Renal cortical epithelial cell (primary cell): ENCODE results near the gene ZNF750. TPM values are rescaled to one million over a fixed set of nuclear protein-coding genes. Genes with fewer than 3 reads are reported as not detected.

ENCODE experiments used
- DNase-seq: peaks from one replicate; pipeline ENCODE4 v3.0.0-alpha.2; 2011; ENCODE audit warnings: low read depth
- total RNA-seq: library from RNA; depleted of rRNA; stranded (reverse); fragments of >200 nt; gene quantifications from 2 replicates; pipeline ENCODE4 v1.2.3, GENCODE V29; 2014

Gene ZNF750
- total RNA-seq, 1 donor from 2014 or later, result not detected

DNA sequence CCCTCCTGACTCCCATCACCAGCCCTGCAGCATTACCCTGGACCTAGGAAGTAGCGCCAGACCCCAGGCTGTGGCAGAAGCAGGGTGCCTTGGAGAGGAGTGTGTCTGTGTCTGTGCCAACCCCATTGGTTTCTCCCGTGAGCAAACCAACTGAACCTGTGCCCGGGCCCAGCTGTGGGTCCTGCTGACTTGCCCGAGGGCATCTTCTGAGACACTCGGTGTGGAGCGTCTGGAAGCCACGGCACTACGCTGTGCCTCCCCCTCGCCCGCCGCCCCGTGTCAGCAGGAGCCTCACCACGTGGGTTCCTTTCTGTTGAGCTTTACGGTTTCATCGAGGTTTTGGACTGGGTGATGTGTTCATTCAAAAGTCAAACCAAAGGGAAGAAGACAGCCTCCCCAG lies 27.8 kb downstream of the ZNF750 start:
- no peak for DNase-seq

DNA sequence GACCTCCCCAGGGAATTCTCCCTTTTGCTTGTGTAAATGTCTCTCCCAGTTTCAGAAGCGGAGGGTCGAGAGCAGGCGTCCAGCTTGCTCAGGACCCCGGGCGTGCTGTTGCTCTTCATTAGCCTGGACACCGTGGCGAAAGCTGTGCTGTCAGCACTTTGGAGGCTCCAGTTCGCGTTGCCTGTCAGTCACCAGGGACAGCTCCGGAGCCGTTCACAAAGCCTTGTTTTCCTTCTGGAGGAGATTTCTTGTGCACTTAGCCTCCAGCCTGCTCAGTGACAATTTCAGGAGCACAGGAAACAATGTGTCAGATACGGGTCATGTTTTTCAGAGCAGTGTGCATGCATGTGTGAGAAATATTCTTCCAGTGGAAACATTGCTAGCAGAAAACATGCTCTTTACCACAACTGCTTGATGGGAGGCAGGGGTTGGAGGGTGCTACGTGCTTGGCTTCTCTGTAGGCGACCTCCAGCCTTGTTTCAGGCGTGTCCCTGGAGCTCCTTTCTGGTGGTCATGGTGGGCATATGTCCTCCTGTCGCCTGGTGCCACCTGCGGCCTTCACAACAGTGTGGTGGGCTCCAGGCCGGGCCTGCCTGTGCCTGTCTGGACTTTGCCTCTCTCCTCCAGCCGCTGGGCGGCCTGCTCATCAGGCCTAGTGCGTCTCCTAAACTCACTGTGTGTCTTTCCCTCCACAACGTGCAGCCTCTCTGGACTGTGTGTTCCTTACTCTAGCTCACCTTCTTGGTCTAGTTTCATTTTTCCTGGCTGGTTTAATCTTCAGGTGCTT lies 29.0 kb downstream of the ZNF750 start:
- no peak for DNase-seq

DNA sequence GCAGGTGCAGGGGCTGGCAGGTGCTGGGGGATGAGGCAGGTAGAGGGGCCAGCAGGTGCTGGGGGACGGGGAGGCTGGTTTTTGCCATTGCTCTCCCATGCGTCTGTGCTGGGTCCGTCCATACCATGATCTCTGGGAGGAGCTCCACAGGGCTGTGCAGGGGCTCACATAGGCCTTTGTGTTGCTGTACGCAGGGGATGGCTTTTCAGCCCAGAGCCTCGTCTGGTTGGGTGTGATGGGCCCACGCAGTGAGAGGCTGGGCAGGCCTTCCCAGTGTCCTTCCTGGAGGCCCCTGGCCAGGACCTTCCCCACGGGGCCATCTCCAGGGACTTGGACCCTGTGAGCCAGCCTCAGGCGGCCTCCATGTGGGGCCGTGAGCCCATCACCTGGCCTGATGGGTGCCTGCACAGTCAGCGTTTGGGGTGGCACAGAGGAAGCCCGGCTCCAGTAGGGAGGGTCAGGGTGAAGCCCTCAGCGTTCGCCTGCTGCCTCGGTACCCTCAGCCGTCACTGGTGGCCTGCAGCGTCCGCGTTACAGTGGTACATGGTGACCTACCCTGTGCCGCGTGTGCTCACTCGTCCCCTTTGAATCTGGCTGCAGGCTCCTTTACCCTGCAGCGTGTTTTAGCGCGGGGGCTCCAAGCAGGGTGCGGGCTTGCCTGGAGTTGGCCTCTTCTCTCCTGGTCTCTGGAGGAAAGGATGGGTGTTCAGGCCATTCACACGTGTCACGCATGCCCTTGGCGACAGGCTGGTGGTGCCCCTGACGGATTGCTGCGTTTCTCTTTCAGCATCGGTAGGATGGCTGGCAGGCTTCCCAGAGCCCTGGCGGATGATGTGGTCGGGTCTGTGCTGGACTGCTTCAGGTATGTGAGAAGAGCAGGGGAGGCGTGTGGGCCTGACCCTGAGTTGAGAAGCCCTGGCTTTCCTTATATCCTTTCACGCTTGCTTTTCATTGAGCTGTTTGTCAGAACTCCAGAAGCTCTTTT lies 30.6 kb downstream of the ZNF750 start:
- no peak for DNase-seq

DNA sequence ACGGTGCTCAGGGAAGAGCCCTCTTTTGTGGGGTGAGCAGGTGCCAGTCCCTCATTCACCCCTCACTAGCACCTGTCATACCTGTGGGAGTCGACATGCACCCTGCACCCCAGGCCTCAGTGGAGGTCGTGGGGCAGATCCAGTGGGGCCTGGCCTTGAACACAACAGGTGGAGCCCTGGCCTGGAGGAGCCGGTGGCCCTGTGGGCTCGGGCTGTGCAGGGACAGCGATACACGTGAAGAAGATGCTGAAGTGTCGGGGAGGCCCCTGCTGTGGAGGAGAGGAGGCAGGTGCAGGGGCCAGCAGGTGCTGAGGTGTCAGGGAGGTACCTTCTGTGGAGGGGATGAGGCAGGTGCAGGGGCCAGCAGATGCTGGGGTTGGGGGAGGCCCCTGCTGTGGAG lies 31.8 kb downstream of the ZNF750 start:
- DNase-seq, result no peak

DNA sequence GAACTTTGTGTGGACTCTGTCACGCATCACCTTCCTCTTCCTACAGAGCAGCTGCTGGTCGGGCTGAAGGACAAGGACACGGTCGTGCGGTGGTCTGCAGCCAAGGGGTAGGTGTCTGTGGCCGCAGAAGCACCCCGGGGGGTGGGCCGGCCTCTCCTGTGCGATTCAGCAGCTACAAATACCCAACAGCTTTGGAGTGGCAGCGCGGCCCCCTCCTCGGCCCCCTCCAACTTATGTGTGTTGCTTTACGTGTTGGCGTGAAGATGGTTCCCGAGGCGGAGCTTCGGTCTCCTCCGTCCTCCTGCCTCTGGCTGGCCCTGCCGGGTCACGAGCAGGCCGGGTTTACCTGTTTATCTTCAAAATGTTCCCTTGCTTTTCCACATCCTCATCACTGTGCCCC lies 32.3 kb downstream of the ZNF750 start:
- DNase-seq, result no peak

DNA sequence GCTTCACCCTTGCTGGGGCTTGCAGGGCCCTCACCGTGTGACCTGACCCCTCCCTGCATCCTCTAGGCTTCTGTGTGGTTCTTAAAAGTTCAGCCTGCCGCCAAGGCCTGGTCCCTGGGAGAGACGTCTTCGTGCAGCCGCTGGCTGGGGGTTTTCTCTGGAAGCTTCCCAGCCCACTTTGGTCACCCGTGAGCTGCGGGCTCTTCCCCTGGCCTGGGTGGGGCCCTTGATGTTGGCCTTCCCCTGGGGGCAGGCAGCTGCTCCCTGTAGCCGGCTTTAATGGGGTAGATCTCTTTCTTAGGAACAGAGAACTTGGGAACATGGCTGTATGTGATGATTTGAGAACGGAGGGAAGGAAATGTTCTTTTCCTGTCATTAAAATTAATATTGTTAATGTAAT lies 32.7 kb downstream of the ZNF750 start:
- no peak for DNase-seq

DNA sequence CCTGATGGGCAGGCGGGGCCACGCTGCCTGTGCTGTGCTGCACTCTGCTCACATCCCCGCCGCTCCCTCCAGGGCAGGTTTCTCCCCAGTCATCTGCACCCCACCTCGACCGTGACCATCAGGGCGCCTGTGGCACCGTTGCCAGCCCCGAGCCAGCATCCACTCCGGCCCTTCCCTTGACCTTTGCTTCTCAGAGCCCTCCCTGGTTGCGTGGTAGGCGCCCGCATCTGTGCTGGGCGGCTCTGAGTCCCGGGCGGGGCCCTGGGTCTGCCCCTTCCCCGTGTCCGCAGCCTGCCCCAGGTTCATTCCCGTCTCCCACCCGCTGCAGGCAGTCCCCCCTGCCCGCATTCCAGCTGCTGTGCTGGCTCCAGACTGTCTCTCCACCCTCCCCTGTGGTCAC lies 33.2 kb downstream of the ZNF750 start:
- no peak for DNase-seq

DNA sequence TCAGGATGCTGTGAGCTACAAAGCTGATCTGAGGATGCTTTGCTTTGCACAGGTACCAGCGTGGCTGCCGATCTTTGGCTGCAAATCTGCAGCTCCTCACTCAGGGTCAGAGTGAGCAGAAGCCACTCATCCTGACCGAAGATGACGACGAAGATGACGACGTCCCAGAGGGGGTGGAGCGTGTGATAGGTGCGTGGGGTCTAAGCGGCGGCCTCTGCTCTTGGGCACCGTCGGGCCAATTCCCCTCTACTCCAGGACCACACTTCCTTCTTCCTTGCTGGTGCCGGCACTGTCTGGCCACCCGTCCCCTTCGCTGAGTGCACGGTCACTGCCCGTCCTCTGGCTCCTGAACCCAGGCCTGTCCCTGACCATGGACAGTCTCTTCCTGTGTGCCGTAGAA lies 34.0 kb downstream of the ZNF750 start:
- no peak for DNase-seq

DNA sequence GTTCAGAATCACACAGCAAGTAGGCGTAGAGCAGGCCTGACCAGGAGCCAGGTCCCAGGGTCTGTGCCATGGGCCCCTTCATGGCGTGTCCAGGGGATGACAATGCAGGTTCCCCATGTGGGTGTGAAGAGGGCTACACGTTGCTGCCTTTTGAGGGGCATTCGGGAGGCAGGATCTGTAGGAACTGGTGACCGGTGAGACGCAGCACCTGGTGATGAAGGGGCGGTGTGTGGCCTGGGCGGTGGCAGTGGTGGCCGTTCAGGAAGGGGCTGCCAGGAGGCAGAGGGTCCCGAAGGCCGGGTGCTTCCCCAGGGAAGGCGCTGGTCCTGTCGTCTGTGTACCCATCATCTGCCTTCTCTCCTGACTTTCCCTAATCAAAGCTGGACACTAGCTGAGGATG lies 34.6 kb downstream of the ZNF750 start:
- no peak for DNase-seq

DNA sequence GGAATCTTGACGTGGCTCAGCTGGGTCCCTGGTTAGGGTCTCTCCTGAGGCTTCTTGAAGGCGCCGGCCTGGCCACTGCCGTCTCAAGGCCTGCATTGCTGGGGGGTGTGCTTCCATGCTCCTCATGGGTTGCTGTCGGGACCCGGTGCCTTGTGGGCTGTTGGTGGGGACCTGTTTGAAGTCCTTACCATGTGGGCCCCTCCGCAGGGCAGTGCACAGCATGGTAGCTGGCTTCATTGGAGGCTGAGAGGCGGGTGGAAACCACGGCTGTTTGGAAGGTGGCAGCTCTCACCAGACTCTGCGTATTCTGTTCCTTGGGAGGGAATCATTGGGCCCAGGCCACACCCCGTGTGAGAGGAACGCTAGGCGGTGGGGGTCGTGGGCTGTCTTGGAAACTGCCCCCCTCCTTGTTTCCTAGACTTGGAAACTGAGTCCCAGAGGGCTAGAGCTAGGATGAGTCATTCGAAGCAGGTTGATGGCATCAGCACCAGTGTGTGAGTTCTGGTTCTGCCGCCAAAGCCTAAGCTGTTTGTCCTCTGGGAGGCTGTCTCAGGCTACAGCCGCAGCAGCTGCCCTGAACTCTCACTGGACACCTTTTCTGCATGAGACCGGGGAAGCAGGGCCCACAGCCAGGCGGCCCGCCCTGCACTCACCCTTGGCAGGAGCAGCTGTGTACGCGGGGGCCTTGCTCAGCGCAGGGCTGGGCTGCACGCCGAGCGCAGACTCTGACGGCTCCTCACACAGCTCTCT lies 35.2 kb downstream of the ZNF750 start:
- no peak for DNase-seq

DNA sequence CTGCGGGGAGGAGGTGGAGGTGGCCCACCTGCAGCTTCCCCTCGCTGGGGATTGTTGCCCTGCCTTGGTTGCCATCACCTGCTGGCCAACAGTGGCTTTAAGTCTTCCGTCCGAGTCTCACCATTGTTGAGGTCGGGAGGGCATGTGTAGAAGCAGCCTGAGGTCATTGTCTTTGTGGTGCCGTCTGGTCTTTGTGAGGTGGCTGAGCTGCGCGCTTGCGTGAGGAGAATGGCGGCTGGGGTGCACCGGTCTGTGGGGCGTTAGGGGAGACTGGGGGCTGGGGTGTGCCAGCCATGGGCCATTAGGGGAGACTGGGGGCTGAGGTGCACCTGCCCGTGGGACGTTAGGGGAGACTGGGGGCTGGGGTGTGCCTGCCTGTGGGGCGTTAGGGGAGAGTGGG lies 36.2 kb downstream of the ZNF750 start:
- DNase-seq, result no peak

DNA sequence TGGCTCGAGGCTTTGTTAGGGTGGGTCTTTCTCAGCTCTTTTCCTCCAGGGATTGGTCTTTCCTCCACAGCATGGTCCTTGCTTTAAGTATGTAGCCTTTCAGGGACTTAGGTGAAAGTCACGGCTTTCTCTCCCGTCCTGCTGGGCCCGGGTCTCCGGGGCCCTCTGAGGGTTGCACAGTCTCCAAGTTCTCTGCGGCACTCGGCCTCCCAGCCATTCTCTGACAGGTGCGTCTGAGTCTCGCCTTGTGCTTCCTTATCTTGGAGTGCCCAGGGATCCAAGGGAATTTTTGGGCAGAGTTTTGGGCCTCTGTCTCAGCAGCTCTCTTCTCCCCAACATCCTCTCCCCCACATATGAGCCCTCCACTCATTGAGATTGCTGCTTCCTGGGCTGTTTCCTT lies 36.6 kb downstream of the ZNF750 start:
- DNase-seq, result no peak

DNA sequence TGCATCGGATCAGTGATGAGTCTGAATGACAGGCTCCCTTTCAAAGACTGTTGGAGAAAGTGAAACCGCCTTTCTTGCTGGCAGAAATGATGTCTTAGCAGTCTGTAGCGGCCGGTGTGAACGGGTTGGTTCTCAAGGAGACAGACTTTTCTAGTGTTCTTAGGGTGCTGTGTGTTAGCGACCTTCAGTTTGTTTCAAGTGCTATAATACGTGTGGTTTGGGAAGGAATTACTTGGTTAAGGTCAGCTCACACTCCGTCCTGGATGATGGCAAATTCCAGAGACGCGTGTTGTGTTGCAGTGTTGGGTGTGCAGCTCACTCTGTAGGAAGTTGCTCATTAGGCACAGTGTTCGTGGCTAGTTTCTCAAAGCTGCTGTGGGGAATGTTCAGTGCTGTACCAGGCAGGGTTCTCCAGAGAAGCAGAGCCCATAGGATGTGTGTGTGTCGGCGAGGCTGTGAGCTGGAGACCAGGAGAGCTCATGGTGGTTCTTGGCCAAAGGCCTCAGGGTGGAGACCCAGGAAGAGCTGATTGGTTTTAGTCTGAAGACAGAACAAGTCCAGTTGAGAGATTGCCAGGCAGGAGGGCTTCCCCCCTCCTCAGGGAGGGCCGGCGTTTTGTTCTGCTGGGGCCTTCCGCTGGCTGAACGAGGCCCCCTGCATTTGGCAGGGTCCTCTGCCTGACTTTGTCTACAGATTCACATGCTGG lies 37.6 kb downstream of the ZNF750 start:
- no peak for DNase-seq

DNA sequence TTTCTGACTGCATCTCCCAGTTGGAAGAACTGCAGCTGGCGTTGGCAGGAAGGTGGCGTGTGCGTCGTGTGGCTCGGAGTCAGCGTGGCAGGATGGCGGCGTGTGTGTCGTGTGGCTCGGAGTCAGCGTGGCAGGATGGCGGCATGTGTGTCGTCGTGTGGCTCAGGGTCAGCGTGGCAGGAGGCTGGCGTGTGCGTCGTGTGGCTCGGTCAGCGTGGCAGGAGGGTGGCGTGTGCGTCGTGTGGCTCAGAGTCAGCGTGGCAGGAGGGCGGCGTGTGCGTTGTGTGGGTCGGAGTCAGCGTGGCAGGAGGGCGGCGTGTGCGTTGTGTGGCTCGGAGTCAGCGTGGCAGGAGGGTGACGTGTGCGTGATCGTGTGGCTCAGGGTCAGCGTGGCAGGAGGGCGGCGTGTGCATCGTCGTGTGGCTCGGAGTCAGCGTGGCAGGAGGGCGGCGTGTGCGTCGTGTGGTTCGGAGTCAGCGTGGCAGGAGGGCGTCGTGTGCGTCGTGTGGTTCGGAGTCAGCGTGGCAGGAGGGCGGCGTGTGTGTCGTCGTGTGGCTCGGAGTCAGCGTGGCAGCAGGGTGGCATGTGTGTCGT lies 38.3 kb downstream of the ZNF750 start:
- no peak for DNase-seq

DNA sequence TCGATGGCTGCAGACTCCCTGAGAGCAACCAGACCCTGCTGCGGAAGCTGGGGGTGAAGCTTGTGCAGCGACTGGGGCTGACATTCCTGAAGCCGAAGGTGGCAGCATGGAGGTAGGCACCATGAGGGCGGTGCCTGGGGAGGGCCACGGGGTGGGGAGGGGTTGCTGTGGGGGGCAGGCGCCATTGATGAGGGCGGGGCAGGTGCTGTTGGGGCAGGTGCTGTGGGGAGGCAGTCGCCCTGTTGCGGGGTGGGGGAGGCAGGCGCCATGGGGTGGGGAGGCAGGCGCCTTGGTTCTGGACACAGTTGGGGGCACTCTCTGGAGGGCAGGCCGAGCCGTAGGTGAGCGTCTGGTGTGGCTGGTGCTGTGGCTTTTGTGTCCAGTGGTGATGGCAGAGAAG lies 38.9 kb downstream of the ZNF750 start:
- no peak for DNase-seq

DNA sequence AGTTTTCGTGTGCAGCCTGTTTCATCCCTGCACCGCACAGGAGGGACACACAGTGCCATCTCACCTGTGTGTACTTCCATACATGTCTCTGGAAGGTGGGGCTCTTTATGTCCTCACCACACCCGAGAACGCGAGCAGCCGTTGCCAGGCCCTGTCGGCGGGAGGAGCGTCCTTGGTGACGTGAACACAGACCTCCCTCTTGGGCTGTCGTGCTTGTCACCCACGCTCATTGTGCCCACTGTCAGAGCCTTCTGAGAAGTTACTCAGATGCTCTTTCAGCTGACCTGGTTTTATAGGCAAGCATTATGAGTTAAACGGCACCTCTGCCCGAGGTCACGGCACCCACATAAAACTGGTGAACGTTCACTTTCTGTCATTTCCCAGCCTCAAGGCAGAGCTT lies 40.2 kb downstream of the ZNF750 start:
- DNase-seq, result no peak

DNA sequence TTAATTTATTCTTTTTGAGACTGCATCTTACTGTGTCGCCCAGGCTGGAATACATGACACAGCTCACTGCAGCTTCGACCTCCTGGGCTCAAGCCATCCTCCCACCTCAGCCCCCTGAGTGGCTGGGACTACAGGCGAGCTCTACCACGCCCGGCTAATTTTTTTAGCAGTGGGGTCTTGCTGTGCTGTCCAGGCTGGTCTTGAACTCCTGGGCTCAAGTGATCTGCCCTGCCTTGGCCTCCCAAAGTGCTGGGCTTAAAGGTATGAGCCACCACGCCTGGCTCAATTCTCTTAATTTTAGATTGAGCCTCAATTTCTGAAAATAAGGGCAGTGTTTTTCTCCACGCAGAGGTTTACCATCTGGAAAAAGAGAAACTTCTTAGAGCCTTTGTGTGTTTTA lies 41.1 kb downstream of the ZNF750 start:
- DNase-seq, result no peak

DNA sequence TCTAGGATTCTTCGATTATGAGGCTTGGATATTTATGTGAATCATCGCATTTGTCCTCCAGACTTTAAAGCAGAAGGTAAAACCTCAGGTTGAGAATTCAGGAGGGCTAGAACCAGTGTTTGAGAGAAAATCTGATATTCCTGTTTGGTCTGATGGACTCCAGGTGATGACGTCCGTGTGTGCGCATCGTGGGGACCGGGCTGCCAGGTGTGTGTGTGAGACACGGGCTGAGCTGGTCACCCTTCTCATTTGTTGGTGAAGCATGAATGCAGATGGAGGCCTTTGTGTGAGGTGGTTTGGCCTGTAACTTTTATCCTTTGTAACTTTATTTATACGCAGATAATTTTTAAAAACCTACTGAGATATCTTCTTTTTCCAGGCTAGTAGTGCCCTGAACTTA lies 42.8 kb downstream of the ZNF750 start:
- DNase-seq, result no peak

DNA sequence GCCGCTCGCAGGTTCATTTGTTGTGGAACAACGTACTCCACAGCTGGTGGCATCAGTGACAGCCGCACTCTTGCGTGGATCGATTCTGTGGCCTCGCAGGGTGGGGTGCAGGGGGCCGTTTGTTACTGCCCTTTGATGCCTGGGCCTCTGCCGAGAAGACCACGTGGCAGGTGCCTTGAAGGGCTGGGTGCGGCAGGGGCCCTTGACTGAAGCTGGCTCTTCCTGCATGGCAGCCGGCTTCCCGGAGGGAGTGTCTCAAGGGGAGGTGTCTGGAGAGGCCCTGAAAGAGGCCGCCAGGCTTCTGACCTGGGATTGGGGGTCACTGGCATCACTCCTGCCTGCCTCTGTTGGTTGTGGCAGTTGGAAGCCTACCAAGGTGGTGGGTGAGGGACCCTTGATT lies 44.2 kb downstream of the ZNF750 start:
- DNase-seq, result no peak

DNA sequence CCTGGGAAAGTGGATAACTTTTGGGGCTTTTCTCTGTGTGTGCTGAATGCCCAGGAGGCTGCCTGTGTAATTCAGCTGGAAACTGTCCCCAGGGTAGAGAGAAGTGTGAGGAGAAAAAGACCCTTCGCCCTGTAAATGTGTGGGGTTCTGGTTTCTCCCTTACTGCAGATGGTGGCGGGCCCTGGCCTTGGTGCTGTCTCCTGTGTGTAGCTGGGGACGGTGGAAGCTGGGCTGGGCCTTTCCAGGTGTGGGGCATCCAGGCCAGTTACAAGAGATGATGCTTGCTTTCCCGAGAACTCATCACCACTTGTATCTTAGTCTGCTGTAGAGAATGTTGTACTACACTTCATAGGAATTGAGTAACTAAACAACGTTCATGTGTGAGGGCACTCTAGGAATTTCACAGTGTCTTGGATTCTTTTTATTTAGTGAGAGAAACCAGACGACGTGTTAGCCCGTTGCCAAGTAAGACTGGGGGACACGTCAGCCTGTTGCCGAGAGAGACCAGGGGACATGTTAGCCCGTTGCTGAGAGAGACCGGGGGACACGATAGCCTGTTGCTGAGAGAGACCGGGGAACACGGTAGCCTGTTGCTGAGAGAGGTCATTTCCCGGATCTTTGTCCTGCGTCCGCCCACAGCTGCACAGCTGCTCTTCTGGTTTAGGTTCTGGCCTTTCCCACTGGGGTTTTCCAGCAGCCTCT lies 44.9 kb downstream of the ZNF750 start:
- no peak for DNase-seq
